Glutamatergic neuron (in vitro differentiated cells): ENCODE results near the gene CALN1. TPM values are rescaled to one million over a fixed set of nuclear protein-coding genes. Genes with fewer than 3 reads are reported as not detected.

Experiments
- DNase-seq: peaks from one replicate; pipeline ENCODE4 v3.0.0; 2022
- H3K27ac Mint-ChIP-seq: one replicate; pipeline ENCODE4 v1.8.0; 2020; ENCODE audit warnings: mild to moderate bottlenecking, mixed read lengths, inconsistent platforms; ENCODE audit not compliant: unreplicated experiment
- H3K27me3 Mint-ChIP-seq: one replicate; pipeline ENCODE4 v1.8.0; 2020; ENCODE audit warnings: mild to moderate bottlenecking, moderate library complexity, mixed read lengths, inconsistent platforms; ENCODE audit not compliant: unreplicated experiment
- H3K36me3 Mint-ChIP-seq: one replicate; pipeline ENCODE4 v1.8.0; 2020; ENCODE audit warnings: mild to moderate bottlenecking, mixed read lengths, inconsistent platforms; ENCODE audit not compliant: unreplicated experiment
- H3K4me1 Mint-ChIP-seq: one replicate; pipeline ENCODE4 v1.8.0; 2020; ENCODE audit warnings: mild to moderate bottlenecking, low read depth, mixed read lengths, inconsistent platforms; ENCODE audit not compliant: unreplicated experiment
- H3K4me3 Mint-ChIP-seq: one replicate; pipeline ENCODE4 v1.8.0; 2020; ENCODE audit warnings: mild to moderate bottlenecking, mixed read lengths, inconsistent platforms; ENCODE audit not compliant: unreplicated experiment
- H3K9me3 Mint-ChIP-seq: one replicate; pipeline ENCODE4 v1.8.0; 2020; ENCODE audit warnings: mild to moderate bottlenecking, moderate library complexity, mixed read lengths, inconsistent platforms; ENCODE audit not compliant: unreplicated experiment
- CTCF ChIP-seq: fragments of 200-600 bp; sonication (generic); IDR thresholded peaks from one replicate; pipeline ENCODE4 v1.5.0; 2021; ENCODE audit not compliant: partially characterized antibody, unreplicated experiment
- total RNA-seq: library from RNA; stranded (reverse); fragmentation: NEBNext Ultra II Directional; extraction: Animal tissue kit (Norgen Biotek cat#: 25700); gene quantifications from one replicate; pipeline ENCODE4 v1.2.1, GENCODE V29; 2021; ENCODE audit not compliant: unreplicated experiment

Gene CALN1
- total RNA-seq, 1 donor from 2014 or later, result 3.5 TPM

- Mint-ChIP-seq H3K4me3 (no peak overlapping the region), H3K36me3 (no peaks in the 10 kb centered on the region), H3K27me3 (no peaks in the 10 kb centered on the region), H3K4me1 (peaks cover 2% of the 10 kb centered on the region), H3K9me3 (peaks cover 4% of the 10 kb centered on the region), H3K27ac (no peak overlapping the region)
- no peak for TF ChIP-seq CTCF
- no peak for DNase-seq
Measured at GRCh38 chr7:72298091-72298490, 114.0 kb downstream of the CALN1 start.

- no peaks in the 10 kb centered on the region for H3K36me3 Mint-ChIP-seq
- peaks cover 2% of the 10 kb centered on the region for H3K4me1 Mint-ChIP-seq
- TF ChIP-seq CTCF, result no peak
- no peak overlapping the region for H3K4me3 Mint-ChIP-seq
- peaks cover 4% of the 10 kb centered on the region for H3K9me3 Mint-ChIP-seq
- no peak overlapping the region for H3K27ac Mint-ChIP-seq
- no peaks in the 10 kb centered on the region for H3K27me3 Mint-ChIP-seq
- DNase-seq, result no peak
Measured at GRCh38 chr7:72297636-72298035, 114.5 kb downstream of the CALN1 start.

- H3K36me3 Mint-ChIP-seq, result no peaks in the 10 kb centered on the region
- H3K4me3 Mint-ChIP-seq, result no peak overlapping the region
- no peaks in the 10 kb centered on the region for H3K27me3 Mint-ChIP-seq
- H3K27ac Mint-ChIP-seq, result no peak overlapping the region
- H3K4me1 Mint-ChIP-seq, result no peaks in the 10 kb centered on the region
- no peak for TF ChIP-seq CTCF
- H3K9me3 Mint-ChIP-seq, result peaks cover 2% of the 10 kb centered on the region
- DNase-seq, result no peak
Measured at GRCh38 chr7:72292794-72293193, 119.3 kb downstream of the CALN1 start.

- H3K27ac Mint-ChIP-seq, result no peak overlapping the region
- peaks cover 2% of the 10 kb centered on the region for H3K9me3 Mint-ChIP-seq
- H3K27me3 Mint-ChIP-seq, result no peaks in the 10 kb centered on the region
- no peak overlapping the region for H3K4me3 Mint-ChIP-seq
- DNase-seq, result no peak
- no peak for TF ChIP-seq CTCF
- H3K36me3 Mint-ChIP-seq, result no peaks in the 10 kb centered on the region
- no peaks in the 10 kb centered on the region for H3K4me1 Mint-ChIP-seq
Measured at GRCh38 chr7:72292118-72292517, 120.0 kb downstream of the CALN1 start.

GRCh38 chr7:72286519-72286918 is 125.6 kb downstream of the CALN1 start:
- no peak for DNase-seq
- Mint-ChIP-seq H3K27ac (no peak overlapping the region), H3K4me1 (no peaks in the 10 kb centered on the region), H3K4me3 (no peak overlapping the region), H3K36me3 (no peaks in the 10 kb centered on the region), H3K27me3 (no peaks in the 10 kb centered on the region), H3K9me3 (no peaks in the 10 kb centered on the region)
- TF ChIP-seq CTCF, result no peak
